ENCODE data around the gene RABGAP1L. TPM values are rescaled to one million over a fixed set of nuclear protein-coding genes. Genes with fewer than 3 reads are reported as not detected.

The RABGAP1L gene
- total RNA-seq, 1 experiment from 2014 or later = 57.4 TPM

GRCh38 chr1:174297351-174297750 is 138.0 kb downstream of the RABGAP1L start:
- Histone ChIP-seq H3K4me2 (no peak overlapping the region), H3F3A (ENCODE audit: insufficient read depth, low read depth) (no peaks in the 10 kb centered on the region), H3K27ac (no peak overlapping the region), H3K79me2 (ENCODE audit: low read depth) (no peaks in the 10 kb centered on the region), H3K4me1 (replicated peaks; ENCODE audit: insufficient read depth) (no peaks in the 10 kb centered on the region), H3K9me2 (ENCODE audit: insufficient read depth) (no peaks in the 10 kb centered on the region), H2AFZ (no peak overlapping the region), H3K36me3 (ENCODE audit: low read depth) (no peaks in the 10 kb centered on the region), H3K27me3 (ENCODE audit: insufficient read depth, low read depth) (no peaks in the 10 kb centered on the region), H3K9me3 (ENCODE audit: insufficient read depth, low read depth) (no peaks in the 10 kb centered on the region), H4K20me1 (ENCODE audit: insufficient read depth) (no peaks in the 10 kb centered on the region), H3K4me3 (no peak overlapping the region)
- TF ChIP-seq EZH2 (IDR thresholded peaks at IDR 0.05; ENCODE audit: low read depth) (no peak), CTCF (conservative IDR thresholded peaks at IDR 0.05) (no peak)
- no peak for DNase-seq
- intact Hi-C loops (cut with micrococcal nuclease; ENCODE audit: unreplicated experiment) = no loop called here
- ChIA-PET POLR2A (ENCODE audit: unreplicated experiment) (no interaction called here), CTCF (no interaction called here)
- no TSS peak for BruUV-seq (replicated peaks)

DNA sequence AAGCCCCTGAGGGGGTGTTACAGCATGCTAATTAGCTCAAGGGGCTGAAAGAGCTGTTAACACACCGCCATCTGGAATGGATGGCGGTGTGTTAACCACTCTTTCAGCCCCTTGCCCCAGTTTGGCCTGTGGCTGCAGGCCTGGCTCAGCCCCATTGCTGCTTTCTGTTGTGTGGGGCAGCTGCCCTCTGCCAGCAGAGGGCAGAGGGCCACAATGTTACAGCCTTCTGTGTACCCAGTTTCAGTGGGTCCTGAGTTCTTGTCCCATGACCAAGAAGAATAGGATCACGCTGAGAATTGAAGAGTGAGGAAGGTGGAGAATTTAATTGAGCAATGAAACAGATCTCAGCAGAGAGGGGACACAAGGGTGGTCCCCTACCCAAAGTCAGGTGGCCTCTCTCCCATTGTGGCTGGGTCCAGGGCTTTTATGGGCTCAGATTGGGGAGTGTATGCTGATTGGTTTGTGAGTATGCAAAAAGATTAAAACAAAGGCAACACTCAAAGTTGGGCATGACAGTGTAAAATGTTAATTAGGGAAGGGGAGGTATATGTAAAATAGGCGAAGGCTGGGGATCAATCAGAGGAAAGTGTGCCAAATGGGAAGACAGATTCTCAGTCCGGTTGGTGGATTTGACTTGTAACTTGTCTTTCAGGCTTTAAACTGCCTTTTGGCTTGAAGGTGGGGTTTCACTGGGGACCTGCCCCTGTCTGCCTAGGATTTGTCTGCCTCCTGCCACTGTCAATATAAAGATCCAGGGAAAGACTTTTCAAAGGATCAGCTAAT is 142.2 kb downstream of the RABGAP1L start:
- ChIA-PET CTCF (no interaction called here), POLR2A (ENCODE audit: unreplicated experiment) (interaction anchor here (0.6 kb wide), 1 partner anchor 444 kb away, joined by 3 read pairs; no protein-coding TSS in a partner anchor)
- H2AFZ ChIP-seq = no peak overlapping the region
- DNase-seq = no peak
- TF ChIP-seq CTCF (conservative IDR thresholded peaks at IDR 0.05) (no peak), EZH2 (IDR thresholded peaks at IDR 0.05; ENCODE audit: low read depth) (no peak)
- H4K20me1 ChIP-seq (ENCODE audit: insufficient read depth) = no peaks in the 10 kb centered on the region
- no peaks in the 10 kb centered on the region for H3K9me3 ChIP-seq (ENCODE audit: insufficient read depth, low read depth)
- intact Hi-C loops (cut with micrococcal nuclease; ENCODE audit: unreplicated experiment) = no loop called here
- H3K79me2 ChIP-seq (ENCODE audit: low read depth) = no peaks in the 10 kb centered on the region
- no peaks in the 10 kb centered on the region for H3K4me1 ChIP-seq (replicated peaks; ENCODE audit: insufficient read depth)
- H3K4me3 ChIP-seq = no peak overlapping the region
- H3K27ac ChIP-seq = no peak overlapping the region
- H3F3A ChIP-seq (ENCODE audit: insufficient read depth, low read depth) = no peaks in the 10 kb centered on the region
- no peaks in the 10 kb centered on the region for H3K27me3 ChIP-seq (ENCODE audit: insufficient read depth, low read depth)
- no peaks in the 10 kb centered on the region for H3K9me2 ChIP-seq (ENCODE audit: insufficient read depth)
- BruUV-seq (replicated peaks) = no TSS peak
- H3K4me2 ChIP-seq = no peak overlapping the region
- no peaks in the 10 kb centered on the region for H3K36me3 ChIP-seq (ENCODE audit: low read depth)

DNA sequence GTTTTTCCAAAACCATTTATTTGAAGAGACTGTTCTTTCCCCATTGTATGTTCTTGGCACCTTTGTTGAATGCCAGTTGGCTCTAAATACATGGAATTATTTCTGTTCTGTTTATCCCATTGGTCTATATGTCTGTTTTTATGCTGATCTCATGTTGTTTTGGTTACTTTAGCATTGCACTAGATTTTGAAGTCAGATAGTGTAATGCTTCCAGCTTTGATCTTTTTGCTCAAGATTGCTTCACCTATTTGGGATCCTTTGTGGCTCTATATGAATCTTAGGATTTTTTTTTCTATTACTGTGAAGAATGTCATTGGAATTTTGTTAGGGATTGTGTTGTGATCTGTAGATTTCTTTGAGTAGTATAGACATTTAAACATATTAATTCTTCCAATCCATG is 149.3 kb downstream of the RABGAP1L start:
- CTCF ChIA-PET = interaction anchor here (0.7 kb wide), 1 partner anchor 885 kb away, joined by 4 read pairs; no protein-coding TSS in a partner anchor
- no peak for DNase-seq

More for the DNA sequence above, 149.3 kb downstream of the RABGAP1L start:
- Histone ChIP-seq H3K27ac (no peak overlapping the region), H3K27me3 (ENCODE audit: insufficient read depth, low read depth) (no peaks in the 10 kb centered on the region), H3F3A (ENCODE audit: insufficient read depth, low read depth) (no peaks in the 10 kb centered on the region), H3K36me3 (ENCODE audit: low read depth) (no peaks in the 10 kb centered on the region), H3K9me2 (ENCODE audit: insufficient read depth) (no peaks in the 10 kb centered on the region), H3K4me2 (no peak overlapping the region), H3K9me3 (ENCODE audit: insufficient read depth, low read depth) (no peaks in the 10 kb centered on the region), H3K4me1 (replicated peaks; ENCODE audit: insufficient read depth) (no peaks in the 10 kb centered on the region), H4K20me1 (ENCODE audit: insufficient read depth) (no peaks in the 10 kb centered on the region), H3K79me2 (ENCODE audit: low read depth) (no peaks in the 10 kb centered on the region), H3K4me3 (no peak overlapping the region), H2AFZ (no peak overlapping the region)
- TF ChIP-seq EZH2 (IDR thresholded peaks at IDR 0.05; ENCODE audit: low read depth) (no peak), CTCF (conservative IDR thresholded peaks at IDR 0.05) (no peak)
- POLR2A ChIA-PET (ENCODE audit: unreplicated experiment) = no interaction called here
- intact Hi-C loops (cut with micrococcal nuclease; ENCODE audit: unreplicated experiment) = no loop called here
- no TSS peak for BruUV-seq (replicated peaks)
